ENCODE results near the gene MAST3. TPM values are rescaled to one million over a fixed set of nuclear protein-coding genes. Genes with fewer than 3 reads are reported as not detected.
A peak's percentile ranks its signal among the peaks of the same experiment; 100 is the strongest.

MAST3 gene
- total RNA-seq, 2 donors from 2014 or later, result 6.1 to 10.8 TPM

- Histone ChIP-seq H3K27ac (no peak overlapping the region), H3K9me3 (no peaks in the 10 kb centered on the region), H3K27me3 (replicated peaks; ENCODE audit: insufficient read depth) (no peaks in the 10 kb centered on the region), H3K4me1 (replicated peaks) (no peaks in the 10 kb centered on the region), H3K4me3 (no peak overlapping the region), H3K36me3 (no peaks in the 10 kb centered on the region)
- DNase-seq (ENCODE audit: low spot score), result no peak
- intact Hi-C loops (cut with DNase I), result no loop called here
- TF ChIP-seq CTCF (IDR thresholded peaks at IDR 0.05) (no peak), POLR2A (IDR thresholded peaks at IDR 0.05) (no peak), POLR2AphosphoS5 (IDR thresholded peaks at IDR 0.05) (peak; percentile 79)
Observed at GRCh38 chr19:18183529-18183928, 86.0 kb downstream of the MAST3 start.

- Histone ChIP-seq H3K9me3 (no peaks in the 10 kb centered on the region), H3K27me3 (replicated peaks; ENCODE audit: insufficient read depth) (no peaks in the 10 kb centered on the region), H3K4me3 (no peak overlapping the region), H3K36me3 (no peaks in the 10 kb centered on the region), H3K27ac (no peak overlapping the region), H3K4me1 (replicated peaks) (no peaks in the 10 kb centered on the region)
- intact Hi-C loops (cut with DNase I), result no loop called here
- no peak for DNase-seq (ENCODE audit: low spot score)
- 76% methylated on average over 6 of the region's 6 CpGs for WGBS
- TF ChIP-seq POLR2A (IDR thresholded peaks at IDR 0.05) (no peak), CTCF (IDR thresholded peaks at IDR 0.05) (no peak), POLR2AphosphoS5 (IDR thresholded peaks at IDR 0.05) (no peak)
Observed at GRCh38 chr19:18185538-18185937, 88.0 kb downstream of the MAST3 start.

GRCh38 chr19:18190278-18190677 lies 92.7 kb downstream of the MAST3 start:
- Histone ChIP-seq H3K4me3 (no peak overlapping the region), H3K4me1 (replicated peaks) (peaks cover 6% of the 10 kb centered on the region), H3K9me3 (no peaks in the 10 kb centered on the region), H3K36me3 (no peaks in the 10 kb centered on the region), H3K27me3 (replicated peaks; ENCODE audit: insufficient read depth) (no peaks in the 10 kb centered on the region), H3K27ac (no peak overlapping the region)
- 86% methylated on average over 4 of the region's 4 CpGs for WGBS
- TF ChIP-seq CTCF (IDR thresholded peaks at IDR 0.05) (no peak), POLR2AphosphoS5 (IDR thresholded peaks at IDR 0.05) (no peak), POLR2A (IDR thresholded peaks at IDR 0.05) (no peak)
- intact Hi-C loops (cut with DNase I), result loop anchor here (5.0 kb wide), 1 partner anchor 62 kb away; no protein-coding TSS in a partner anchor
- no peak for DNase-seq (ENCODE audit: low spot score)

- Histone ChIP-seq H3K27me3 (replicated peaks; ENCODE audit: insufficient read depth) (no peaks in the 10 kb centered on the region), H3K4me3 (peak overlapping the region; percentile 39 to 44), H3K27ac (peak overlapping the region; percentile 93 to 96), H3K36me3 (no peaks in the 10 kb centered on the region), H3K9me3 (no peaks in the 10 kb centered on the region), H3K4me1 (replicated peaks) (peaks cover 6% of the 10 kb centered on the region)
- 33% methylated on average over 5 of the region's 5 CpGs for WGBS
- no peak for TF ChIP-seq POLR2A (IDR thresholded peaks at IDR 0.05)
- TF ChIP-seq POLR2AphosphoS5 (IDR thresholded peaks at IDR 0.05), result peak; percentile 53
- intact Hi-C loops (cut with DNase I), result loop anchor here (5.0 kb wide), 1 partner anchor 61 kb away; no protein-coding TSS in a partner anchor
- DNase-seq (ENCODE audit: low spot score), result no peak
Observed at GRCh38 chr19:18191640-18192062, 94.1 kb downstream of the MAST3 start.

- intact Hi-C loops (cut with DNase I), result loop anchor here (5.0 kb wide), 1 partner anchor 59 kb away; no protein-coding TSS in a partner anchor
- Histone ChIP-seq H3K27me3 (replicated peaks; ENCODE audit: insufficient read depth) (no peaks in the 10 kb centered on the region), H3K27ac (peak within 1 kb of the TSS; percentile 93 to 96), H3K4me3 (peak within 1 kb of the TSS; percentile 64 to 71), H3K36me3 (no peaks in the 10 kb centered on the region), H3K4me1 (replicated peaks) (peaks cover 6% of the 10 kb centered on the region), H3K9me3 (no peaks in the 10 kb centered on the region)
- TF ChIP-seq POLR2AphosphoS5 (IDR thresholded peaks at IDR 0.05) (peak; percentile 96), CTCF (IDR thresholded peaks at IDR 0.05) (no peak), POLR2A (IDR thresholded peaks at IDR 0.05) (peak; percentile 82)
- under 1% methylated on average over 74 of the region's 74 CpGs for WGBS
- DNase-seq (ENCODE audit: low spot score), result peak; percentile 100
Observed at GRCh38 chr19:18192673-18193387, 95.3 kb downstream of the MAST3 start, which contains the start of gene MPV17L2. MPV17L2 (plus strand) TSS chr19:18193218; CDS start chr19:18193282, 64 bp downstream.

All from prostate gland (tissue), 2 donors.